GM21619 (cell line): ENCODE results near the gene MAGI1.
"Not testable (repeated sequence)": the region's sequence is repeated elsewhere in the genome, so short reads cannot be mapped to it uniquely, and the experiment has no call there.

Source experiments
- ATAC-seq: cut with Tn5 transposase; IDR thresholded peaks from one replicate; pipeline ENCODE4 v1.9.1; 2021; ENCODE audit not compliant: unreplicated experiment

MAGI1 gene

DNA sequence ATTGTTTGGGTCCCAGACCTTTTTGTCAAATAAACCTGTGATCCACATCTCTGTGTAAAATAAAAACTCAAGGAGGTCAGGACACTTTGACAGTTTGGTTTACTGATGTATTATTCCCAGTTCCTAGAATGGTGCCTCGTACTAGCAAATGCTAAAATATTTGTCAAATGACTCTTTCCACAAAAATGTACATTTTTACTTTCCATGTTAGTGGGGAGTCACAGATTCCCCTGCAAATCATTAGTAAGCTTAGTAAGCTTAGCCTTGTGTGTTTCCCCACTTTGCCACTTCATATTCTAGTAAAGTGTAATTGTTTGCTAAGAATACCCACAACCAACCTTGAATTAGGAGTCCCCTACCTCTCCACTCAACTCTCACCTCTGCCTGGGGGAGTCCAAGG lies 2.4 kb upstream of the MAGI1 start:
- ATAC-seq = no peak

DNA sequence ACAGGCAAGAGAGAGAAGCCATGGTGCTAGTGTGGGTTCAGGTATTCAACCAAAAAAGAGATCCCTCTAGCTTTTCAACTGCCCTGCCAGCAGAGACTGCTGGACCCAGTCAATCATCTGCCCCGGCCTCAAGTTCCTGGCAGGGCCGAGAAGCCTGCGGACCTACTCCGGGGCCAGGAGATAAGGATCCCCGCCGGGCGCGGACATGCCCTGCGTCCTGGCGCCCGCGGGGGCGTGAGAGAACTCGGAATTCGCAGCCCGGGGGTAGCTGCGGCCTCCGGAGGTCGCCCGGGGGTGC lies 821 bp upstream of the MAGI1 start:
- no peak for ATAC-seq

DNA sequence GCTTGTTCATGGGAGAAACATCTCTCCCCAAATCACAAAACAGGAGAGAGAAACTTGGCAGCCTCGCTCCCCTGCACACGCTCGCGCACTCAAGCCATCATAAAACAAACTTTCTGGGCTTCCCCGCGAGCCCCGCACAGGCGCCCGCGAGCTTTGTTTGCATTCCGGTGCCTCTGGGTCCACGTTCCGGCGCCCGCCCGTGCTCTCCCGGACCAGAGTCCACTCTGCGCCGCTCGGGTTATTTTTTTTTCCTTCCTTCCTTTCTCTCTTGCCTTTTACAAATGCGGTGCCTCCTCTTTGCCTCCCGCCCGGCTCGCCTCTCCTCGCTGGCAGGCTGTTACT lies 363 bp downstream of the MAGI1 start:
- no peak for ATAC-seq

DNA sequence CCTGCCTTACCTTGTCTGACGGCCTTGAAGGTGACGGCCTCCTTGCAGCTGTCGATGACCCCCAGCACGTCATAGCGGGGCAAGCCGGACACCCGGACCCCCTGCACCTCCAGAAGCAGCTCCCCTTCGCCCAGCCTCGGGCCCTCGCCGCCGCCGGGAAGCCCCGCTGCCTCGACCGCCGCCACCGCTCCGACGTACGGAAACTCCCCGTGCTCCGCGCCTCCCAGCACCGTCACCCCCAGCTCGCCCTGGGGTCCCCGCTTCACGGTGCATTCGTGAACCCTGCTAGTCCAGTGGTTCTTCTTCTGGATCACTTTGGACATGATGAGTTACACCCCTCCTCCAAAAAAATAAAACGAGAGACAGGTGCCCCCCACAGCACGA lies 740 bp downstream of the MAGI1 start:
- ATAC-seq = no peak

DNA sequence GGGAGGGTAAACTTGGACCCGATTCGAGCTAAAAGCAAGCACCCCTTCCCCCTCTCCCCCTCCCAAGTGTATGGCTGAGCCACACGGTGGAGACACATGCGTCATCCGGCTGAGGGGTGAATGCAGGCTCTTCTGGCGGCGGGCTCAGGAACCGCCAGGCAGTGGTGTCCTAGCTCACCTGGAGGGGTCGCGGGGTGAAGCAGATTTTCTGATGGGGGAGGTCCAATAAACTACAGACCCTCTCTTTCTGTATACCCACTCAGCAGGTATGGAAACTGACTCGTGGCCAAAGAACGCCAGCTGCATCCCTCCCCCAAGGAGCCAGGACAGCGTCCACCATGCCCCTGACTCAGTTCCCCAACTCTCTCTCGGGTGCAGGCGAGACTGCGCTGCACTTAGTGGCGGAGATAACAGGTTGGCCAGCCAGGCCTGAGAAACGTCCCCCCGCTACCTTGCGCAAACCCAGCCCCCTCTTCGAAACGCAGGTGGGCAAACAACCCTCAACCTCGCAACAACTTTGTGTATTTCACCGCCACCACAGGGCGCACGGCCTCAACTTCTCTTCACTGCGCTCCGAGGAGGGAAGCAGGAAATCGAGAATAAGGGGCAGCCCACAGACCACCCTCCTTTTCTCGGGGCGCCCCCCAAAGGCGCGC lies 1.3 kb downstream of the MAGI1 start:
- ATAC-seq = no peak

DNA sequence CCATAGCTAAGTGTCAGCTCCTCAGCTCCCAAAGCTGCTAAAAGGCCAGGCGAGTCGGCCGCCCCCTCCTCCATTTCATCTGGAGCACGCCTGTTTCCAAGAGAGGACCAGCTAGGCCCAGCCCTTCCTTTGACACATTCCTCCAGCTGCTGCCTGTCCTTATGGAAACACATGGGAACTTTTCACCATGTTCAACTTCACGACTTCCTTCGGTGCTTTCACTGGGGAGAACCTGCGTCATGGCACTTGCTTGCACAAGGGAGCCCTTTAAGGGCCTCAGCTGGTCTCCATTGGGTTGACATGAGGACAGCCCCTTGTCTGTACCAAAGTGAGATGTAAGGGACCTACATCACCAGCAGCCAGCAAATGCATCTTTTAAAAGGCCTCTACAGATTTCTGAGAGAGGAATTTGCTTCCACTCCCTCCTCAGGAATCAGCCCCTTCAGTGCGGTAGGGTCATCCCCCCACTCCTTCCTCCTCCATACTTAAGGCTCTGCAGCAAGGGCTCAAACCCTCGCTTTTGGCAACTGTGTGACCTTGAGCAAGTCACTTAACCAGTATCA lies 2.1 kb downstream of the MAGI1 start:
- no peak for ATAC-seq

DNA sequence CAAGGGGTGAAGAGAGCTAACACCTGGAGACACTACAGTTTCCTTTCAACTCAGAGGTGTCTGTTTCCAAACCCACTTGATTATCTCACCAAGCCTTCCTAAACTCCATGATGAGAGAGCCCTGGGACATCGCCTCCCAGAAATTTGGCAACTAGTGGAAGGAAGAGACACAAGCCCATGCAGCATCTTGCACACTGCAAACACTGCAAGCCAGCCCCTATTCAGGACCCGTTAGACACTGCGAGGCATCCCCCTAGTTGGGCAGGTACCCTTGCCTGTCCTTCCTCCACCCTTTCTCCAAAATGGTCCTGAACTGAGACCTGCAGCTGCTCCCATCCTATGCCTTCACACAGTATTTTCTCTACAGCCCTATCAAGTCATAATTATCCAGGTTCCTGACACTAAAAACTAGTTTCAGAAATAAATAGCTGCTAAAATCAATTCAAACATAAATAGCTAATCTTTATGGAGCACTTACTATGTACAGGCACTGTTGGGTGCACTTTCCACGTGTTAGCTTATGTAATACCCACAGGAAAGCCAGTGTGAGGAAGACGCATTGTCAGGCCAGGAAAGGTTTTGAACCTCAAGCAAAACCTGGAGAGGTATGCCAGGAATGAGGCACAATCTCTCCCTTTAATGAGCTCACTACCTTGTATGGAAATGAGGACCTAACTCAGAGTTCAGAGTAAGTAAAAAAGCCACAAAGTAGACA lies 2.8 kb downstream of the MAGI1 start:
- no peak for ATAC-seq

DNA sequence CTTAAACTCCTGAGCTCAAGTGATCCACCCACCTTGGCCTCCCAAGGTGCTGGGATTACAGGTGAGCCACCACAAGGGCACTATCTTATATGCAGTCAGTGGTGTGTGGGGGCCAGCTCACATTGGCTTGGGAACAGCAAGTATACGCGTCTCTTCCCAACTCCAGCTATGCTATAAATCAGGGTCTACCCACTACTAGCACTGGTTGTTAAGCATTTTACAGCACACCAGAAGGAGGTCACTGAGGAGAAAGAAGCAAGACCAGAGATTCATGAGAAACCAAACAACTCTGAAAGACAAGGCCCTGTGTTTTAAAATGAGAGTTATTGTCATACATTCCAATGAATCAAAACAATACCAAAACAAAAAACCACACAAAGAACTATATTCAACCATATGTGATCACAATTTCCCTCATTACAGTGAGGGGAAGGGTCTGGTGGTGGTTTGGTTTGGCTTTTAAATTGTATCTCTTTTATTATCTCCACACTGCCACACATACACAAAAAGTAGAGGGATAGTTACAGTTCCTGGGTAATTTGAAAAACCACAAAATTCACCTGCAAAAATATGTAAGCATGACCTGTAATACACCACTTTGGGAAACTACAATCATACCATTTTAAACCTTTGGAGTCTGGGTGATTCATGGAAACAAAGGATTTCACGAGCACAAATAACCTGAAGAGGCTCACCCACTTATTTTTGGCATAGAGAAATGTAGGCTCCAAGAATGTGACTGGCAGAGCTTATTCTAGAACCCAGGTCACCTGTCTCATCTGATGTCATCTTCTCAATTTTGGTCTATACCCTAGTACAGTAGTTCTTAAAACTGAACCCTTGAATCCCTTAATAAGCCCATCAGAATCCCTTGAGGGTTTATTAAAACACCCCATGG lies 5.2 kb downstream of the MAGI1 start:
- ATAC-seq = no peak

DNA sequence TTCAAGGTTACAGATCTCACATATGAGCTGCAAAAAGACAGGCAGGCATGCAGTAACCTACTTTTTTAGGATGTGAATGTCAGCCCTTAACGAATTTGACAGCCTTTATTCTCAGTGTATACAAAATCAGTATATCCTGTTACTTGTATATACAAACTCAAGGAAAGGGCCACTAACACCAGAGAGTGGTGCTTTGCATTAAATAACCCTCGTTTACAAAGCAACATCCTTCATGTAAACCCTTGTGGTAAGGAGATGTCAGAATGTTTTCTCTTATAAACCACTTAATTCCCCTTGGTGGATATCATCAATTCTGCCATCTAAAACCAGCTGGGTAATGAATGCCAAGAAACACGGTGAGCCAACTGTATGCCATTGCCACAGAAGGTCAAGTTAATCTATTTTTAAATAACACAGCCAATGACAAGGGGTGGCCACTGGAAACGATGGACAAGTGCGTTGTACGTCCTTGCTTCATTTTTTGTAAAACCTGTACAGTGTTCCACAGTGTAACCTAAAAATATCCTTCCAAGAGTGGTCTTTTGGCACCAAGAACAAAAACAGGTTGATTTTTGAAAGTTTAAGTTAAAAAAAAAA lies 7.5 kb downstream of the MAGI1 start:
- no peak for ATAC-seq

DNA sequence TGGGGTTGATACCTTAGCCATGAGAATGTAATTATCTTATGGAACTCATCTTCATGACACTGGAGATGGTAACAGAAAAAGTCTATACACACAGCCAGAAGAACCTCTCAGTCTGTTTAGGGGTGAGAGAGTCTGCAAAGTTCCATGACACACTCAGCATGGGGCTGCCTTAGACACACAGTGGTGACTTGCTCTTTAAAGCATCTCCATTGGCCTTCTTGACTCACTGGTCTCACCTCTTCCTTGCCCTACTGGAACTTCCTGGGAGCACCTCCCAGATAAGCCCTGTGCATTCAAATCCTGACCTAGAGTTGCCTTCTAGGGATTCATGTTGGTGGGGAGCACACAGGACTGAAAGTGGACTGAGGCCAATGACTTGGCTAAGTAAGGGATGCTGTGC lies 9.3 kb downstream of the MAGI1 start:
- no peak for ATAC-seq

DNA sequence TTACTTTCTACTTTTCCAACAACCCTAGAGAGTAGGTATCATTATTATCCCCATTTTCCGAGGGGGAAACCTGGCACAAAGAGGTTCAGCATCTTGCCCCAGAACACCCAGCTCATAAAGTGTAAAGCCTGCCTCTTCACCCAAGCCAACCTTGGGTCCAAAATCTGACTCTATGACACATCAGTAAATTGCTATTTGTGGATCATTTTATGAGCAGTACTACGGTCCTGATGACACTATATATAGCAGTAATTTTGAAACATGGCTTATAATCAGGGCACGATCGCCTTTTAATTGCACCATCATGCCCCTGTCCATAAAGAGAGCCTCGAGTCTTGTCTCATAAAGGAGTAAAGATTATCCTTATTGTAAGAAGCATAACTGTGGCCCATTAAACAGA lies 9.7 kb downstream of the MAGI1 start:
- ATAC-seq = no peak

DNA sequence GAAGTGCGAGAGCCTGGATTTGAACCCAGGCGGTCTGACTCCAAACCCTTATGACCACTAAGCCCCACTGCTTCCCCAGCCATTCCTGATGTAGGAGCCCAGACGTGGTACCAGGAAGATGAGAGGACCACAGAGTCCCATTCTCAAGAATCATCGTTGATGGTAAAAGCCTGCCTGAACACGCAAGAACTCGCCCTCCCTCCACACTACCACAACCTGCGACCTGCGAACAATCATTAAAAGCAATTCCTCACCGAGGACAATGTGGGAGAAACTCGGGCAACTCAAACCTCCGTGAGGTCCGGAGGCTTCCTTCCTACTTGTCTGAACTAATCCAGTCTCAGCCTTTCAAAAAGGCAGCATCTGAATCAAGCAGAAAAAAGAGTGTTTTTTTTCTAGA lies 10.3 kb downstream of the MAGI1 start:
- ATAC-seq = no peak

DNA sequence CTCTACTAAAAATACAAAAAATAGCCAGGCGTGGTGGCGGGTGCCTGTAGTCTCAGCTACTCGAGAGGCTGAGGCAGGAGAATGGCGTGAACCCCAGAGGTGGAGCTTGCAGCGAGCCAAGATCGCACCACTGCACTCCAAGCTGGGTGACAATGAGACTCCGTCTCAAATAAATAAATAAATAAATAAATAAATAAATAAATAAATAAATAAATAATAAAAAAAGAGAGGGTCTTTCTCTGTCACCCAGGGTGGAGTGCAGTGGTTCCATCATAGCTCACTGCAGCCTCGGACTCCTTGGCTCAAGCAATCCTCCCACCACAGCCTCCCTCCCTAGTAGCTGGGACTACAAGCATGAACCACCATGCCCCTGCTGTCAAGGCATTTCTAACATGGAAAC lies 11.6 kb downstream of the MAGI1 start:
- not testable (repeated sequence) for ATAC-seq

DNA sequence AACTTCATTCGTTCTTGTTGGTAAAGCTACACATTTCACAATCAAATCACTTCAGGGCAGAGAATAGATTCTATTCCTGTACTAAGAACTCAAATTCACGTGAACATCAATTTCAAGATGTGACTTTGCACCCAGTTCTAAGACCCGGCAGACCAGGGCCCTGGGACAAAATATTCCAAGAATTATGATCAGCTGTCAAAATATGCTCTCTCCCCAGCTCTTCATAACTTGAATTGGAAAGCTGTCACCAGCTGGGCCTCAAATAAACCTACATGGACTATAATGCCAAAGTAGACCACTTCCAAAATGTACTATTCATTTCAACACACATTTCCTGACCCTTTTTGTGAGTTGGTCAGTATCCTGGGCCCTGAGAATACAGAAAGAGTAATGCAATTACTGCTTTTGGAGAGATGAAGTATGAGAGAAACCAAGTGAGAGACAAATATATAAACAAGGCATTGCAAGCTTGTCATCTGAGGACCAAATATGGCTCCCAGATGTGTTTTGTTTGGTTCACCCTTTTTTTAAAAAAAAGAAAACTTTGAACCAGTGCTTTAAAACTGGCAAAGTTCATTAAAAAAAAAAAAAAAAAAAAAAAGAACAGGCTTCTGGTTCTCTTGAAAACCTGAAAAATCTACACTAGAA lies 14.9 kb downstream of the MAGI1 start:
- ATAC-seq = no peak

DNA sequence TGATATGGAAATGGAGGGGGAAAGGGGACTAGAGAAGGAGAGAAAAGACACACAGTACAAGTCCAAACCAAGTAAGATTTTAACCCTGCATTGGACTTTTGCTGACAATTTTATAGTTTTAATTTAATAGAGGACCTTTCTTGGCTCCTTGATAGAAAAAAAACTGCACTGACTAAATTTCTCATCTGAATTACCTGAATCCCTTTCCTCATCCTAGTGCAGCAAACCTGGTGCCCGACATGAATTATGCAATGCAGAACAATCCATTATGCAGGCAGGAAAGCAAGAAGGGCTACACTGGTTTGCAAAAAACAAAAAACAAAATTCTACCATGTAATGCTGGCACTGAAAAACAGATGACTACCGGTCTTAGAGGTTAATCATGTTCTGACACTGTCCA lies 15.5 kb downstream of the MAGI1 start:
- ATAC-seq = no peak

DNA sequence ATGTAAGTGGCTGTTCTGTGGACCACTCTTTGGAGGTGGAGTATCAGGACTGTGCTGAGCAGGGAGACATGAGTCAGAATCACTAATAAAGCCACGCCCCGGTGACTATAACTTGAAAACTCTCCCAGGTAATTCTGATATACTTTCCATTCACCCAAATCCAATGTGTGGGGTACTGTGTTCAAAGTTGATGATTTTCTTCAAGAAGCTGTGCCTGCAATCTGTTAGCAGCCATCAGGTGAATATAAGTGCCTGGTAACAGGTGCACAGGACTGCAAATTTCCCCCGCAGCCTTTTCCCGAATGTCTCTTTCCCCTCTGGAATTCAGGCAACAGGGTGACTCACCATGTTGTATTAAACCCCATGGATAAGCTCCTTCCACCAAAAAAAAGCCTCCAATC lies 17.0 kb downstream of the MAGI1 start:
- no peak for ATAC-seq

DNA sequence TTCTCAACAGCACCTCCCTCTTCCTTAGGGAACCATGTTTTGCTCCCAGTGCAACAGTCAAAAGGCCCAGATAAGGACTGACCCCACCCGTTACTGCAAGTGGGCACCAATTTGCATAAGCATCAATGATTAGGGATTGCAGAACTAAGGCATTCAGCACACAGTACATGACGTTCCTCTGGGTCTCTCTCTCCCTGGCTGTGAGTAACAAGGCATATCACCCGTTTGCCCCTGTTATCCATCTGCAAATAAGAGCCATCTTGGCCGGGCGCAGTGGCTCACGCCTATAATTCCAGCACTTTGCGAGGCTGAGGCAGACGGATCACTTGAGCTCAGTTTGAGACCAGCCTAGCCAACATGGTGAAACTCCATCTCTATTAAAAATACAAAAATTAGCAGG lies 18.8 kb downstream of the MAGI1 start:
- no peak for ATAC-seq

DNA sequence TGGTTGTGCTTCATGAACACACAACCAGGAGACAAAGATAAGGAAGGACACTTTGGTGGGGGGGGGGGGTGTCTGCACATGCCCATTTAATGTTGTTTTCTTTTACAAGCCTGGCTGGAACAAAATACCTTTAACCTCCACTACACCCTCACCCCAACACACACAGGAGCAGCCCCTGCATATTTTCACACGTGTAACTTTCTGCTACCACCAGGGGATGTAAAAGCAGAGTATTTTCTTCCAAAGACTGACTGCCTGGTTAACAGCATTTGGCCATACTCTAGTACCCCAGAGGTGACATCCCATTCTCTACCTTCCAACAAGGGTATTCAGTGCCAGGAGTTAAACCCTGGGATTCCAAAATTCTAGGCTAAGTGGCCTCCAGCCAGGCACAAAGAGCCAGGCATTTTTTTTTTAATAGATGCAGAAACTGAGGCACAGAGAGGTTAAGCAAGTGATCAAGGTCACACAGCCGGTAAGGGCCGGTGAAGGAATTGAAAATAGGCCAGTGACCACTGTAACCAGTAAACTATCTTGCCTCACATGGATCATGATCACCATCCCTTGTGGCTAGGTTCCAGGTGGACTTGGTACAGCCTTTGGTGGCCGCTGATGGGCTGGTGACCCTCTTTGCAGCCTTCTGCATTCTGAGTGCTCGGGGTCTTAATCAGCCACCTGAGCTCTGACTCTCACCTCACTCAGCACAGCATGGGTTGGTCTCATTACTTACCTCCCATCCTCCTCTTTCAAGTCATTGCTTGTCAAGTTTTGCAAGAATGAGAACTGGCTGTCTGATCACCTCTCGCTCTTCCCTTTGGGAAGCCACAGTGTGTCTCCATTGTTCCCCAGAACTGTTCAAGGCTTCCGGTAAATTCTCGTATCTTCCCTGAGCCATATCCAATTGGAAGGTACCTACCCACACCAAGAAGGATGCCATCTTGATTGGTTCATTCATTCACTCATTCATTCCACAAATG lies 20.4 kb downstream of the MAGI1 start:
- no peak for ATAC-seq

DNA sequence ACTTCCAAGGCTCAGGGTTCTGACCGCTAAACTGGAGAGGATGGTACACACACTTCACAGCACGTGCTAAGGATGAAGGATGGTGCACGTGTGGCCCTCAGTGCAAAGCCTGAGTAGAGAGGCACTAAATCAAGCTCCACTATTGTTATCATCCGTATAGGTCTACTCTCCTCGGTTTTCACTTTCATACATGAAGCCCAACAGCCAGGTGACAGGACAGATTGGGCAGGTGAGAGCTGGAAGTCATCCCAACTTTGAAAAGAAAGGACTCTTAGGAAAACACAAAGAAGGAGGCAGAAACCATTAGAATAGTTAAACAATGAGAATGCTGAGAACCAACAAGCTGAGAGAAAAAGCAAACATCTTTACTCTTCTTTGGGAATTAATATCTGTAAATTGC lies 21.1 kb downstream of the MAGI1 start:
- no peak for ATAC-seq

DNA sequence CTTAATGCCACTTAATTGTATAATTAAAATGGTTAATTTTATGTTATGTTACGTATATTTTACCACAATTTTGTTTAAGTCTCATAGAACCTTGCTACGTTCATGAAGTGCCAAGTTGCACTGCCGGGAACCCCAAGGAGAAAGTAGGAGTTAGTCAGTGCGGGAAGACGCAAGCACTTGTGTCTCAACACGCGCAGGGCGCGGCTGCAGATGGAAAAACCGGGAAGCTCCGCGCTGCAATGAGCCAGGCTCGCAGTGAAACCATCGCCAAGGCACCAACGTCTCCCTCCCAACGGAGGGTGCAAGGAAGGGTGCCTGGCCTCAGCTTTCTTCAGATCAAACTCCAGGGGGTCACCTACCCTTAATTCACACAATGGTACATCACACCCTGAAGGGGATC lies 21.6 kb downstream of the MAGI1 start:
- ATAC-seq = no peak
